OCI-LY3 (cell line): ENCODE measurements around the gene EML4.

Experiments
- H2AFZ ChIP-seq: fragments of 200-600, 300-600 bp; shearing (Covaris generic); 2 replicates; pipeline ENCODE4 v1.6.0; 2014; ENCODE audit warnings: antibody characterized with exemption, low read depth, low read length
- H3K27ac ChIP-seq: fragments of 200-600, 300-600 bp; sonication (generic); 2 replicates; pipeline ENCODE4 v1.5.1; 2014; ENCODE audit warnings: mild to moderate bottlenecking, low read length, moderate library complexity, mixed read lengths
- H3K27me3 ChIP-seq: fragments of 200-600, 300-600 bp; sonication (generic); 2 replicates; pipeline ENCODE4 v1.6.1; 2014; ENCODE audit warnings: low read depth, low read length, mixed read lengths
- H3K36me3 ChIP-seq: fragments of 200-600, 300-600 bp; sonication (generic); replicated peaks from 2 replicates; pipeline ENCODE3; 2014; ENCODE audit warnings: low read depth, low read length, mixed read lengths
- H3K4me1 ChIP-seq: fragments of 300-600, 200-600 bp; sonication (generic); 2 replicates; pipeline ENCODE4 v1.6.1; 2014; ENCODE audit warnings: low read length, mixed read lengths
- H3K4me2 ChIP-seq: fragments of 200-600, 300-600 bp; sonication (generic); 2 replicates; pipeline ENCODE4 v1.6.1; 2014; ENCODE audit warnings: low read length, mixed read lengths
- H3K4me3 ChIP-seq: fragments of 300-600, 200-600 bp; sonication (generic); 2 replicates; pipeline ENCODE4 v1.5.1; 2014; ENCODE audit warnings: antibody characterized with exemption, mild to moderate bottlenecking, low read length, moderate library complexity
- H3K79me2 ChIP-seq: fragments of 300-600, 200-600 bp; shearing (Covaris generic); 2 replicates; pipeline ENCODE4 v1.6.1; 2014; ENCODE audit warnings: mild to moderate bottlenecking, low read length, mixed read lengths
- H3K9ac ChIP-seq: fragments of 300-600, 200-600 bp; shearing (Covaris generic); 2 replicates; pipeline ENCODE4 v1.6.0; 2014; ENCODE audit warnings: mild to moderate bottlenecking, low read length, moderate library complexity
- H3K9me3 ChIP-seq: fragments of 200-600, 300-600 bp; shearing (Covaris generic); 2 replicates; pipeline ENCODE4 v1.6.1; 2014; ENCODE audit warnings: low read length, mixed read lengths; ENCODE audit not compliant: insufficient read depth
- H4K20me1 ChIP-seq: fragments of 200-600, 300-600 bp; sonication (generic); 2 replicates; pipeline ENCODE4 v1.6.1; 2016; ENCODE audit warnings: low read length, mixed read lengths; ENCODE audit not compliant: insufficient read depth
- EZH2phosphoT487 ChIP-seq: fragments of 200-600 bp; shearing (Covaris generic); IDR thresholded peaks from 2 replicates; pipeline ENCODE4 v1.6.1; 2018; ENCODE audit warnings: antibody characterized with exemption, mixed run types, low read depth
- TF ChIP-seq, protein P1 (sequence below): fragments of 200-600, 300-600 bp; sonication (generic); IDR thresholded peaks from 2 replicates; pipeline ENCODE4 v1.5.1; 2014; ENCODE audit warnings: antibody characterized with exemption, low read length, low read depth

Gene EML4

DNA sequence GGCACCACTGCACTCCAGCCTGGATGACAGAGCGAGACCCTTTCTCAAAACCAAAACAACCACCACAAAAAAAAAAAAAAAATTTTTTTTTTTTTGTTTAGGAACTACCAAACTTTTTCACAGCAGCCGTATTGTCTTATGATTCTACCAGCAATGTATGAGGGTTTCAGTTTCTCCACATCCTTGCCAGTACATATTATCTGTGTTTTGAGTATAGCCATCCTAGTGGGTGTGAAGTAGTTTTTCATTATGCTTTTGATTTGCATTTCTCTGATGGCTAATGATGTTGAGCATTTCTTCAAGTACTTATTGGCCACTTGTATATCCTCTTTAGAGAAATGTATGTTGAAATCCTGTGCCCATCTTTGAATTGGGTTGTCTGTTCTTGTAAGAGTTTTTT, 140.2 kb downstream of the EML4 start:
- Histone ChIP-seq H3K4me1 (no peaks in the 10 kb centered on the region), H3K27ac (no peak overlapping the region), H3K79me2 (no peaks in the 10 kb centered on the region), H2AFZ (no peak overlapping the region), H3K9me3 (no peaks in the 10 kb centered on the region), H3K4me3 (no peak overlapping the region), H3K4me2 (no peak overlapping the region), H3K27me3 (no peaks in the 10 kb centered on the region), H3K36me3 (peaks cover 7% of the 10 kb centered on the region), H3K9ac (no peak overlapping the region), H4K20me1 (no peaks in the 10 kb centered on the region)
- TF ChIP-seq, protein P1, sequence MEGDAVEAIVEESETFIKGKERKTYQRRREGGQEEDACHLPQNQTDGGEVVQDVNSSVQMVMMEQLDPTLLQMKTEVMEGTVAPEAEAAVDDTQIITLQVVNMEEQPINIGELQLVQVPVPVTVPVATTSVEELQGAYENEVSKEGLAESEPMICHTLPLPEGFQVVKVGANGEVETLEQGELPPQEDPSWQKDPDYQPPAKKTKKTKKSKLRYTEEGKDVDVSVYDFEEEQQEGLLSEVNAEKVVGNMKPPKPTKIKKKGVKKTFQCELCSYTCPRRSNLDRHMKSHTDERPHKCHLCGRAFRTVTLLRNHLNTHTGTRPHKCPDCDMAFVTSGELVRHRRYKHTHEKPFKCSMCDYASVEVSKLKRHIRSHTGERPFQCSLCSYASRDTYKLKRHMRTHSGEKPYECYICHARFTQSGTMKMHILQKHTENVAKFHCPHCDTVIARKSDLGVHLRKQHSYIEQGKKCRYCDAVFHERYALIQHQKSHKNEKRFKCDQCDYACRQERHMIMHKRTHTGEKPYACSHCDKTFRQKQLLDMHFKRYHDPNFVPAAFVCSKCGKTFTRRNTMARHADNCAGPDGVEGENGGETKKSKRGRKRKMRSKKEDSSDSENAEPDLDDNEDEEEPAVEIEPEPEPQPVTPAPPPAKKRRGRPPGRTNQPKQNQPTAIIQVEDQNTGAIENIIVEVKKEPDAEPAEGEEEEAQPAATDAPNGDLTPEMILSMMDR: no peak
- TF ChIP-seq EZH2phosphoT487: no peak

DNA sequence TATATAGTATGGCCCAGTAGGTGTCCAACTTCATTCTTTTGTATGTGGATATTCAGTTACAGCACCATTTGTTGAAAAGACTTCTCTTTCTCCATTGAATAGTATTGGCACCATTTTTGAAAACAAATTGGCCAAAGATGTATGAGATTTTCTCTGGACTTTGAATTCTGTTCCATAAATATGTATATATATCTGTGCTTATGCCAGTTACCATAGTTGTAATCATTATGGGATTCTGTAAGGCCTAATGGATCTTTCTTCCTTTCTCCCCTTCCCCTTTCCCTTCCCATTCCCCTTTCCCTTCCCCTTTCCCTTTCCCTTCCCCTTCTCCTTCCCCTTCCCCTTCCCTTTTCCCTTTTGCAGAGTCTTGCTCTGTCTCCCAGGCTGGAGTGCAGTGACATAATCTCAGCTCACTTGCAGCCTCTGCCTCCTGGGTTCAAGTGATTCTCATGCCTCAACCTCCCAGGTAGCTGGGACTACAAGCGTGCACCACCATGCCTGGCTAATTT, 140.9 kb downstream of the EML4 start:
- no peaks in the 10 kb centered on the region for H3K4me1 ChIP-seq
- peaks cover 7% of the 10 kb centered on the region for H3K36me3 ChIP-seq
- no peak overlapping the region for H3K9ac ChIP-seq
- TF ChIP-seq, protein P1: no peak
- no peak for TF ChIP-seq EZH2phosphoT487
- no peak overlapping the region for H3K27ac ChIP-seq
- no peaks in the 10 kb centered on the region for H3K79me2 ChIP-seq
- H4K20me1 ChIP-seq: no peaks in the 10 kb centered on the region
- no peak overlapping the region for H2AFZ ChIP-seq
- no peak overlapping the region for H3K4me3 ChIP-seq
- H3K9me3 ChIP-seq: no peaks in the 10 kb centered on the region
- H3K27me3 ChIP-seq: no peaks in the 10 kb centered on the region
- no peak overlapping the region for H3K4me2 ChIP-seq

DNA sequence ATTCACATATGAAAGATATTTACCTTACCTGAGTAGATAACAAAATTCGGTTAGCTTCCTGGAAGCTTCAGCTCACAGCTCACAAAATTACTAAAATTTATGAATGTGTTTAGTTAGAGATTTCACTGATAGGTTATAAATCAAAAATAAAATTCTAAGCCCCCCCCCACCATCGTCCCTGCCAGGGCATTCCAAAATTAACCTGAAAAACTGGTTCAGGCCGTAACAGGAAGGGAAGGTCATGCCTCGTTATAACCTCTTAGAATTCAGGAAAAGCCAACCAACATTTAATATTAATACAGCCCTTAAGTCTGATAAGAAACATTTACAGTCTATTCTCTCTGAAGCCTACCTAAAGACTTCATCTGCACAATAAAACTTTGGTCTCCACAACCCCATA, 143.0 kb downstream of the EML4 start:
- TF ChIP-seq, protein P1: no peak
- no peak for TF ChIP-seq EZH2phosphoT487
- peaks cover 18% of the 10 kb centered on the region for H3K36me3 ChIP-seq
- no peak overlapping the region for H3K27ac ChIP-seq
- H3K9me3 ChIP-seq: no peaks in the 10 kb centered on the region
- no peak overlapping the region for H3K9ac ChIP-seq
- no peak overlapping the region for H3K4me2 ChIP-seq
- no peaks in the 10 kb centered on the region for H3K79me2 ChIP-seq
- H3K4me1 ChIP-seq: no peaks in the 10 kb centered on the region
- H2AFZ ChIP-seq: no peak overlapping the region
- H4K20me1 ChIP-seq: no peaks in the 10 kb centered on the region
- H3K27me3 ChIP-seq: no peaks in the 10 kb centered on the region
- no peak overlapping the region for H3K4me3 ChIP-seq

DNA sequence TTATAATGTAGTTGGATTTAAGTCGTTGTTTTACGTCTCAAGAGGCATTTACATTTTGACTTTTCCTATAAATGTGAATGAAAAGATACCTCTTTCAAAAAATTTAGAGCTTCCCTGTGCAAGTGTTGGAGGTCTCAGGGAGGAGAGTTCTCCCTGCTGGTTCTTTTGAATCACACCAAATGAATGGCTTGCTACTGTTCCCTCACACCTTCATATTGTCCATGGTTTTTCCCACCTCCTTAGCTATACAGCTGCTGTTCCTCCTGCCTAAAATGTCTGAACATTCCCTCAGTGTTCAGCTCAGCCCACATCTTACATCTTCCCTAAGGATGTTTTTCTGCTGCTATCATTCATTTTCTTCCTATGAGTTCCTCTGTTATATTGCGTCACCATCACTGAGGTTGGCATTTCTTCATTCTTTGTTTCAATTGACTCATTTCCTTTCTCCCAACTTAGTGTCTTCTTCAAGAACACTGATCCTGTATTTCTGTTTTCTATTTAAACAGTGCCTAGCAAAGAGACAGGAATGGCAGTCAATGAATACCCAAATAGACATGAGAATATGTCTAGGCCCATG, 145.8 kb downstream of the EML4 start:
- no peaks in the 10 kb centered on the region for H3K79me2 ChIP-seq
- H3K4me1 ChIP-seq: no peaks in the 10 kb centered on the region
- no peak overlapping the region for H3K4me2 ChIP-seq
- no peaks in the 10 kb centered on the region for H4K20me1 ChIP-seq
- H3K9me3 ChIP-seq: no peaks in the 10 kb centered on the region
- H3K27ac ChIP-seq: no peak overlapping the region
- H2AFZ ChIP-seq: no peak overlapping the region
- H3K9ac ChIP-seq: no peak overlapping the region
- H3K27me3 ChIP-seq: no peaks in the 10 kb centered on the region
- H3K4me3 ChIP-seq: no peak overlapping the region
- H3K36me3 ChIP-seq: peaks cover 23% of the 10 kb centered on the region
- no peak for TF ChIP-seq EZH2phosphoT487
- TF ChIP-seq, protein P1: no peak
